Retinal pigment epithelial cell (primary cell): ENCODE results near the gene SEPTIN7.

Experiments
- DNase-seq: peaks from one replicate; pipeline ENCODE4 v3.0.0-alpha.2; 2010; ENCODE audit warnings: low read depth
- H3K4me3 ChIP-seq: 2 replicates; pipeline ENCODE4 v1.5.1; 2011; ENCODE audit warnings: mild to moderate bottlenecking, low read length, control low read depth, moderate library complexity
- CTCF ChIP-seq: conservative IDR thresholded peaks from 2 replicates; pipeline ENCODE4 v1.5.1; 2011; ENCODE audit warnings: low read depth, low read length, control low read depth, inconsistent platforms

SEPTIN7 gene

GRCh38 chr7:35776686-35777085 lies 24.2 kb upstream of the SEPTIN7 start:
- DNase-seq, result no peak
- TF ChIP-seq CTCF, result no peak
- no peak overlapping the region for H3K4me3 ChIP-seq

GRCh38 chr7:35777121-35777520 lies 23.7 kb upstream of the SEPTIN7 start:
- no peak for TF ChIP-seq CTCF
- DNase-seq, result no peak

GRCh38 chr7:35780070-35780469 lies 20.8 kb upstream of the SEPTIN7 start:
- DNase-seq, result no peak
- no peak overlapping the region for H3K4me3 ChIP-seq
- TF ChIP-seq CTCF, result no peak

More at GRCh38 chr7:35777121-35777520, 23.7 kb upstream of the SEPTIN7 start:
- no peak overlapping the region for H3K4me3 ChIP-seq

DNA sequence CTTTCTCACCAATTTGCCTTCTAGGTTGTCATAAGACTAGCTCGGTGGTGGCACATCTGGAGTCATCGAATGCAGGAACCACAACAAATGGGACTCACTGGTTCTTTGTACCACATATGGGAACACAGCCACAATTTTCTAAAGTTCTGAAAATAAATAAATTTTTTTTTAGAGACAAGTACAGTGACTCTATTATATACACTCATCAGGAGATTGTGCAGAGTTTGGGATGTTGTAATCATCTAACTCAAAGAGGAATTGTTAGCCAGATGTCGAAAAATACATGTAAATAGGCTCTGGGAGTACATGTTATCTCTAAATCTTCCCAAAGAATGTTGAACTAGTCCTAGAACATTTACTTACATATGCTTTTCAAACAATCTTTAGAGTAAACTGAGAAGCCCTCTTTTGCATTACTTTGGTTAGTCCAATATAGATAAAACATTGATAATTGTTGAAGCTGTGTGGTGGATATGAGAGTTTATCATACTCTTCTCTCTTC lies 19.6 kb upstream of the SEPTIN7 start:
- no peak for TF ChIP-seq CTCF
- no peak for DNase-seq

DNA sequence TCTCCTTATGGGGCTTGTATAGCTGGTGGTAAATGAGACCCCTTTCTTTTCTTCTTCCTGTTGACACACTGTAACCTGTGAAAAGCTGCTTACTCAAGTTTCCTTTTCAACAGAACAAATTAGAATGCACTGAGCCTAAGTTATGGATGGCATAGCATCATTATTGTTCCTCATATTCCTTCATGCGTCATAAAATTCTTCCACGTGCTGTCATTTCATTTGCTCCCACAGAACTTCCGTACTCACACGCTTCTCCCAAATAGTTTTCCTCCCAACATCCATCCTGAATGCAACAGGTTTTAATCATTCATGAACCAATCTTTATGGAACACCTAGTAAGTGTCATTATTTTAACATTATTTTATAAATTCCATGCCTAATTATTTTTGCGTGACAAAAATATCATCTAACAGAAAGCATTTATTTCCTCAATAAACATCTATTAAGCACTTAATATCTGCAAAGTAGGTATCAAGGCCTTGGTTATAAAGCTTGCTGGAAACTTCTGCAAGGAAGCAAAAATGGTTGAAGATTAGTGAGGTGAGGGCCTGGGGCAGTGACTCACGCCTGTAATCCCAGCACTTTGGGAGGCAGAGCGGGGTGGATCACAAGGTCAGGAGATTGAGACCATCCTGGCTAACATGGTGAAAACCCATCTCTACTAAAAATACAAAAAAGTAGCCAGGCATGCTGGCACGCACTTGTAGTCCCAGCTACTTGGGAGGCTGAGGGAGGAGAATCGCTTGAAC lies 18.9 kb upstream of the SEPTIN7 start:
- DNase-seq, result no peak
- no peak overlapping the region for H3K4me3 ChIP-seq
- no peak for TF ChIP-seq CTCF

More for the DNA sequence above, 19.6 kb upstream of the SEPTIN7 start:
- H3K4me3 ChIP-seq, result no peak overlapping the region

- no peak for DNase-seq
- TF ChIP-seq CTCF, result no peak
- H3K4me3 ChIP-seq, result no peak overlapping the region
Measured at GRCh38 chr7:35784332-35784731, 16.5 kb upstream of the SEPTIN7 start.

GRCh38 chr7:35785250-35785649 lies 15.6 kb upstream of the SEPTIN7 start:
- H3K4me3 ChIP-seq, result no peak overlapping the region
- no peak for DNase-seq
- TF ChIP-seq CTCF, result no peak
